Measurements from ENCODE around the gene DOLPP1.
A peak's percentile ranks its signal among the peaks of the same experiment; 100 is the strongest.
"Not testable (repeated sequence)": the region's sequence is repeated elsewhere in the genome, so short reads cannot be mapped to it uniquely, and the experiment has no call there.

DOLPP1 gene

GRCh38 chr9:129095908-129096307 is 15.0 kb downstream of the DOLPP1 start:
- no peak for DNase-seq

- no peak for DNase-seq
Measured at GRCh38 chr9:129097671-129098306, 16.9 kb downstream of the DOLPP1 start.

GRCh38 chr9:129098328-129098727 is 17.4 kb downstream of the DOLPP1 start:
- no peak for DNase-seq

GRCh38 chr9:129100383-129101169 is 19.7 kb downstream of the DOLPP1 start:
- no peak for DNase-seq

- DNase-seq, result no peak
Measured at GRCh38 chr9:129101279-129101678, 20.4 kb downstream of the DOLPP1 start.

- no peak for DNase-seq
Measured at GRCh38 chr9:129102095-129102525, 21.2 kb downstream of the DOLPP1 start.

- peak; percentile 38 for DNase-seq
Measured at GRCh38 chr9:129102791-129103594, 22.1 kb downstream of the DOLPP1 start.

GRCh38 chr9:129103595-129103965 is 22.7 kb downstream of the DOLPP1 start:
- DNase-seq, result no peak

GRCh38 chr9:129104051-129104450 is 23.1 kb downstream of the DOLPP1 start:
- no peak for DNase-seq

- DNase-seq, result no peak
Measured at GRCh38 chr9:129105857-129106694, 25.2 kb downstream of the DOLPP1 start.

GRCh38 chr9:129107651-129108050 is 26.7 kb downstream of the DOLPP1 start:
- no peak for DNase-seq

- DNase-seq, result no peak
Measured at GRCh38 chr9:129108083-129108804, 27.3 kb downstream of the DOLPP1 start.

- DNase-seq, result no peak
Measured at GRCh38 chr9:129108805-129109536, 28.1 kb downstream of the DOLPP1 start.

- DNase-seq, result no peak
Measured at GRCh38 chr9:129109537-129109903, 28.6 kb downstream of the DOLPP1 start.

GRCh38 chr9:129109952-129110739 is 29.2 kb downstream of the DOLPP1 start:
- no peak for DNase-seq

- DNase-seq, result peak; percentile 93
Measured at GRCh38 chr9:129110740-129111527, 30.0 kb downstream of the DOLPP1 start, which contains the start of the genes CRAT and PTPA. Gene CRAT, minus strand, starts transcription at chr9:129110793. Its CDS starts 284 bp downstream, at chr9:129110509. Gene PTPA, plus strand, starts transcription at chr9:129111415. Its CDS starts 186 bp downstream, at chr9:129111601.

- peak; percentile 7 for DNase-seq
Measured at GRCh38 chr9:129111528-129112151, 30.7 kb downstream of the DOLPP1 start.

- DNase-seq, result not testable (repeated sequence)
Measured at GRCh38 chr9:129112526-129112925, 31.6 kb downstream of the DOLPP1 start.

Measured in NCI-H1436 (cell line).